Urinary bladder (tissue), 4 donors: ENCODE data around the gene RHOT2. TPM values are rescaled to one million over a fixed set of nuclear protein-coding genes. Genes with fewer than 3 reads are reported as not detected.
A peak's percentile ranks its signal among the peaks of the same experiment; 100 is the strongest.

ENCODE experiments used
- DNase-seq: peaks from one replicate; pipeline ENCODE4 v3.0.0-alpha.2; 2015; ENCODE audit errors: extremely low spot score
- H3K27ac ChIP-seq: one replicate; pipeline ENCODE4 v1.5.1; 2013; ENCODE audit warnings: low read depth, mild to moderate bottlenecking, moderate library complexity
- H3K36me3 ChIP-seq: one replicate; pipeline ENCODE4 v1.6.1; 2013; ENCODE audit warnings: mild to moderate bottlenecking, moderate library complexity; ENCODE audit not compliant: insufficient read depth
- H3K4me1 ChIP-seq: one replicate; pipeline ENCODE4 v1.6.1; 2013; ENCODE audit warnings: mild to moderate bottlenecking, moderate library complexity; ENCODE audit not compliant: insufficient read depth
- H3K4me3 ChIP-seq: one replicate; pipeline ENCODE4 v1.5.1; 2013; ENCODE audit warnings: low read depth, low read length
- WGBS: extraction: QIAGEN DNeasy Blood & Tissue Kit; methylation state at CpG from one replicate; pipeline ENCODE4 v1.1.7; 2013; 5-methylcytosine and 5-hydroxymethylcytosine counted together
- polyA plus RNA-seq: library from polyadenylated mRNA; stranded (reverse); fragments of 200-250 nt; gene quantifications from one replicate; pipeline ENCODE4 v1.2.3, GENCODE V29; 2013
- total RNA-seq: library from RNA; depleted of rRNA; stranded (reverse); fragments of >200 nt; gene quantifications from one replicate; pipeline ENCODE4 v1.2.3, GENCODE V29; 2014
- donor health status: healthy with polysubstance abuse.
- donor health status: healthy.

Gene RHOT2
- total and polyA plus RNA-seq, 2 donors: 26.0 to 103 TPM

DNA sequence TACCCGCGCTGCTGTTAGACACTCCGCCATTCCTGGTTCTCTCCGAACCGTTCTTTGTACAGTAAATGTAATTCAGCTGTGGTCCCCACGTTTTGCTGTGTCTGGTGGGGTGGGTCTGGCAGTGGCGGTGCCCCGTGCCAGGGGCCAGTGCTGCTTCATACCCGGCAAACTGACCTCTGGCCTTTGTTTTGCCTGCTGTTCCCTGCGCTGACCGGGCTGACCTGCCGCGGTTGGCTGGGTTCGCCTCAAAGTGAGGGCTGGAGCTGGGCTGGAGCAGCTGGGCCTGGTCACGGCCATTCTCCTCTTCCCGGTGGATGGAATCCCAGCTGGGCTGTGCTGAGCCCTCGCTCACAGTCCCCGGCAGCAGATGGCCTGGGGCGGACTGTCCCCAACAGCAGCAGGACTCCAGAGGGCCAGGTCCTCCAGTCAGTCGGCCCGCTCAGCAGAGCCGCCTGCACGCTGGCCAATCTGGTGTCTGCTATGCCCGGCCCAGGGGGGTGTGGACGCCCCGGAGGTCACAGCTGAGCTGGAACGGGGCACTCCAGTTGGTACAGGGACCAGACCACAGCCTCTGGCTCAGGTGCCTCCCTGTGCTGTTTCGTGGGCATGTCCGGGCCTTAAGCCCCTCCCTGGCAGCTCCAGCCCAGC lies 38.6 kb upstream of the RHOT2 start:
- WGBS: 63% methylated on average over 29 of the region's 29 CpGs
- no peak overlapping the region for H3K27ac ChIP-seq

DNA sequence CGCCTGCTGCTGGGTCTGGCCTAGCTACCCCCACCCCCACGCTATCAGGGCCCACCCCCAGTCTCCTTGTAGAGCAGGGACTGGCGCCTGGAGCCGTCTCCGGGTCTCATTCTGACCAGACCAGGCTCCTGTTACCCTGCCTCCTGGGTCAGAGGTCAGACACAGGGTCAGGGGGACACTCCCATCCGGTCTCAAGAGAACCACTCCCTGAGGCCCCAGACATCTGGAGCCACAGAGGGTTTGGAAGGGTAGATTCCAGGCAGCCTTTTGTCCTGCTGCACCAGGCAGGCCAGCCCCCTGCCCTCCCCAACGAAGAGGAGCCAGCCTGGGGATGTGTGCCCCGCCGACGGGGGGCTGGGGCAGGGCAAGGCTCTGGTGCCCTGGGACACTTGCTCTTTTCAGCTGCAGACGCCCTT lies 38.1 kb upstream of the RHOT2 start:
- peaks cover 1% of the 10 kb centered on the region for H3K36me3 ChIP-seq
- no peak overlapping the region for H3K27ac ChIP-seq
- H3K4me3 ChIP-seq: no peak overlapping the region
- no peak for DNase-seq
- H3K4me1 ChIP-seq: no peaks in the 10 kb centered on the region
- WGBS: 39% methylated on average over 11 of the region's 11 CpGs

More for the DNA sequence above, 38.6 kb upstream of the RHOT2 start:
- Histone ChIP-seq H3K36me3 (peaks cover 1% of the 10 kb centered on the region), H3K4me3 (no peak overlapping the region), H3K4me1 (no peaks in the 10 kb centered on the region)
- no peak for DNase-seq

DNA sequence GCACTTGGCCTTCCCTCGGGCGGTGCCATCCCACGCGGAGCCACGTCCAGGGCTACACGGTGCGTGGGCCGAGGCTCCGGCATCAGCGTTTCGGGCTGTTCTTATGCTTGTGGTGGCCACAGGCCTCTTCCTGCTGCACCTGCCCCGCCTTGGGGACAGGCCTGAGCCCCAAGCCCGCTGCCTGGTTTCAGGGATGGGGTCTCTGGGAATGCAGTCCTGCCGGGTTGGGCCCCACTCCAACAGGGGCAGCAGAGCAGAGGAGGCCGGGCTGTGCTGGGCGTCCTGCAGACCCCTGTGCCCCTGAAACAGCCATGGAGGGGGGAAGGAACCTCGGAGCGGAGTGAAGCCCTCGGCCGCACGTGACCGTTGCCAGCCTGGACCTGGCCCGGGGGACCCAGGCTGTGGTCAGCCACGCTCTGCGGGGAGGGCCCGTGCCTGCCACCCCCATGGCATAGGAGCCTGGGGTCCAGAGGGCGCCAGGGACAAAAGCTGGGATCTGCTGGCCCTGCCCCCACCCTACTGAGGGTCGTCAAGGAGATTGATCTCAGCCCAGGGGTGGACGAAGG lies 37.6 kb upstream of the RHOT2 start:
- no peaks in the 10 kb centered on the region for H3K4me1 ChIP-seq
- WGBS: 34% methylated on average over 29 of the region's 29 CpGs
- no peak overlapping the region for H3K4me3 ChIP-seq
- no peak overlapping the region for H3K27ac ChIP-seq
- DNase-seq: no peak
- peaks cover 1% of the 10 kb centered on the region for H3K36me3 ChIP-seq

DNA sequence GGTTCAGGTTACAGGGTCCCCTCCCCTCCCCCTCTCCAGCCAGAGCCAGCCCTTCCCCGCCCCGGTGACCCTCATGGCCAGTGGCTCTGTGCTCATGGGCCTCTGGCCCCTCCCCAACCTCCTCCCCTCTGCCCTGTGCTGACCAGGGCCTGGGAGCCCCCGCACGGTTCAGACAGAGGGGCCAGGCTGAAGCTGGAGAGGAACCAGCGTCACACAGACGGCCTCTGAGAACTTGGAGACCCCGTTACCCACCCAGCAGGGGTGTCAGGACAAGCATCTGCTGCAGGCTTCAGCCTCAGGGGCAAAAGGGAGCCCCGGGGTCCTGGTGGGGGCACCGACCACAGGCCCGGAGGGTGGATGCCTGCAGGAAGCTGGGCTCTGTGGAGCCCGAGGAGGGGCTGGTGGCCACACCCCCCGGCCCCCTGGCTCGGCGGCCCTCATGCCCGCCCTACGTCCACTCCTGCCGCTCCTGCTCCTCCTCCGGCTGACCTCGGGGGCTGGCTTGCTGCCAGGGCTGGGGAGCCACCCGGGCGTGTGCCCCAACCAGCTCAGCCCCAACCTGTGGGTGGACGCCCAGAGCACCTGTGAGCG lies 37.0 kb upstream of the RHOT2 start, which contains the start of gene WFIKKN1:
WFIKKN1 (plus strand) TSS at position 171 of the 591 bp plus-strand sequence; CDS start at position 440, 269 bp downstream.
- DNase-seq: no peak

DNA sequence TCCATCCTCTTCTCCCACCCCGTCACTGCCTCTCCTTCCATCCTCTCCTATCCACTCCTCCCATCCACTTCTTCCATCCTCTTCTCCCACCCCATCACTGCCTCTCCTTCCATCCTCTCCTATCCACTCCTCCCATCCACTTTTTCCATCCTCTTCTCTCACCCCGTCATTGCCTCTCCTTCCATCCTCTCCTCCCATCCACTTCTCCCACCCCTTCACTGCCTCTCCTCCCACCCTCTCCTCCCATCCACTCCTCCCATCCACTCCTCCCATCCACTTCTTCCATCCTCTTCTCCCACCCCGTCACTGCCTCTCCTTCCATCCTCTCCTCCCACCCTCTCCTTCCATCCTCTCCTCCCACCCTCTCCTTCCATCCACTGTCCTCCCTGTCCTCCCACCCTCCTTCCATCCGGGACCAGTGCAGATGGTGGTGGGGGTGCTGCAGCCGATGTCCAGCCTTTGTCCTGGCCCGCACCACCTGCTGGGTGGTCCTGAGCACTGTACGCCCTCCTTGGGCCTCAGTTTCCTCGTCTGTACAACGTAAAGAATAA lies 36.0 kb upstream of the RHOT2 start:
- Histone ChIP-seq H3K36me3 (peaks cover 1% of the 10 kb centered on the region), H3K4me1 (no peaks in the 10 kb centered on the region), H3K27ac (no peak overlapping the region), H3K4me3 (no peak overlapping the region)
- DNase-seq: no peak
- 51% methylated on average over 9 of the region's 9 CpGs for WGBS

More for the DNA sequence above, 37.0 kb upstream of the RHOT2 start, which contains the start of gene WFIKKN1:
- H3K4me1 ChIP-seq: no peaks in the 10 kb centered on the region
- 3% methylated on average over 23 of the region's 23 CpGs for WGBS
- H3K27ac ChIP-seq: no peak within 1 kb of the TSS
- H3K4me3 ChIP-seq: no peak within 1 kb of the TSS
- peaks cover 1% of the 10 kb centered on the region for H3K36me3 ChIP-seq

DNA sequence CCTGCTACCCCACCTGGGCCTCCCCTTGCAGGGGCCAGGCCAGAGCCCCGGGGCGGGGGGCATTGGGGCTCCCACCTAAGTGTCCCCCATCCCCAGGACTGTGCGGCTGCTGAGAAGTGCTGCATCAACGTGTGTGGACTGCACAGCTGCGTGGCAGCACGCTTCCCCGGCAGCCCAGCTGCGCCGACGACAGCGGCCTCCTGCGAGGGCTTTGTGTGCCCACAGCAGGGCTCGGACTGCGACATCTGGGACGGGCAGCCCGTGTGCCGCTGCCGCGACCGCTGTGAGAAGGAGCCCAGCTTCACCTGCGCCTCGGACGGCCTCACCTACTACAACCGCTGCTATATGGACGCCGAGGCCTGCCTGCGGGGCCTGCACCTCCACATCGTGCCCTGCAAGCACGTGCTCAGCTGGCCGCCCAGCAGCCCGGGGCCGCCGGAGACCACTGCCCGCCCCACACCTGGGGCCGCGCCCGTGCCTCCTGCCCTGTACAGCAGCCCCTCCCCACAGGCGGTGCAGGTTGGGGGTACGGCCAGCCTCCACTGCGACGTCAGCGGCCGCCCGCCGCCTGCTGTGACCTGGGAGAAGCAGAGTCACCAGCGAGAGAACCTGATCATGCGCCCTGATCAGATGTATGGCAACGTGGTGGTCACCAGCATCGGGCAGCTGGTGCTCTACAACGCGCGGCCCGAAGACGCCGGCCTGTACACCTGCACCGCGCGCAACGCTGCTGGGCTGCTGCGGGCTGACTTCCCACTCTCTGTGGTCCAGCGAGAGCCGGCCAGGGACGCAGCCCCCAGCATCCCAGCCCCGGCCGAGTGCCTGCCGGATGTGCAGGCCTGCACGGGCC lies 35.2 kb upstream of the RHOT2 start:
- H3K4me3 ChIP-seq: no peak overlapping the region
- WGBS: 94% methylated on average over 67 of the region's 67 CpGs

DNA sequence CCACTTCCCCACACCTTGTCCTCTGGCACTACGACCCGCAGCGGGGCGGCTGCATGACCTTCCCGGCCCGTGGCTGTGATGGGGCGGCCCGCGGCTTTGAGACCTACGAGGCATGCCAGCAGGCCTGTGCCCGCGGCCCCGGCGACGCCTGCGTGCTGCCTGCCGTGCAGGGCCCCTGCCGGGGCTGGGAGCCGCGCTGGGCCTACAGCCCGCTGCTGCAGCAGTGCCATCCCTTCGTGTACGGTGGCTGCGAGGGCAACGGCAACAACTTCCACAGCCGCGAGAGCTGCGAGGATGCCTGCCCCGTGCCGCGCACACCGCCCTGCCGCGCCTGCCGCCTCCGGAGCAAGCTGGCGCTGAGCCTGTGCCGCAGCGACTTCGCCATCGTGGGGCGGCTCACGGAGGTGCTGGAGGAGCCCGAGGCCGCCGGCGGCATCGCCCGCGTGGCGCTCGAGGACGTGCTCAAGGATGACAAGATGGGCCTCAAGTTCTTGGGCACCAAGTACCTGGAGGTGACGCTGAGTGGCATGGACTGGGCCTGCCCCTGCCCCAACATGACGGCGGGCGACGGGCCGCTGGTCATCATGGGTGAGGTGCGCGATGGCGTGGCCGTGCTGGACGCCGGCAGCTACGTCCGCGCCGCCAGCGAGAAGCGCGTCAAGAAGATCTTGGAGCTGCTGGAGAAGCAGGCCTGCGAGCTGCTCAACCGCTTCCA lies 34.4 kb upstream of the RHOT2 start:
- Histone ChIP-seq H3K36me3 (no peaks in the 10 kb centered on the region), H3K4me3 (no peak overlapping the region), H3K27ac (no peak overlapping the region), H3K4me1 (no peaks in the 10 kb centered on the region)
- WGBS: 97% methylated on average over 74 of the region's 74 CpGs
- no peak for DNase-seq

More for the DNA sequence above, 35.2 kb upstream of the RHOT2 start:
- H3K27ac ChIP-seq: no peak overlapping the region
- no peaks in the 10 kb centered on the region for H3K36me3 ChIP-seq
- H3K4me1 ChIP-seq: no peaks in the 10 kb centered on the region
- DNase-seq: no peak

DNA sequence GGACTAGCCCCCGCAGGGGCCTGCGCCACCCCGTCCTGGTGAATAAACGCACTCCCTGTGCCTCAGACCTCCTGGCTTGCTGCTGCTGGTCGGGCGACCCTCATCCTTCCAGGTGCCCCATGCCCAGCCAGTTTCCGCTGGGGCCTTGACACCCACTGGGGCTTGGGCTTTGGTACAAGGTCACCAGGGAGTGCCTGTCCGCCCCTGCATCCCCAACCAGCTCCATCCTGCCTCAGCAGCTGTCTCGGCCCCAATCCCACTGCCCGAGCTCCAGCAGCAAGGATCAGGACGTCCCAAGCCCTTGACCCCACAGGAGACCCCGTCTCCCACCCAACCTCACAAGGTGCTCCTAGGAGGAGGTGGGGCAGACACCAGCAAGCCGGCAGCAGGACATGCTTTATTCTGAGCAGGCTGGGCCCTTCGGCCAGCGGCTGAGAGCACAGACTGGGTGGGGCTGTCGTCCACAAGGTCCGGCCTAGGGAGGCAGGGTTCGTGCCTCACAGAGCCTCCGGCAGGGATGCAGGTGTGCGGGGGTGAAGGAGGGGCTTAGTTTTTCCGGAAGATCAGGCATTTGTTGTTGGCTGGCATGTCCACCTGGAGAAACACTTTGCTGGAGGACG lies 33.8 kb upstream of the RHOT2 start:
- Histone ChIP-seq H3K27ac (no peak overlapping the region), H3K4me3 (no peak overlapping the region), H3K36me3 (no peaks in the 10 kb centered on the region), H3K4me1 (no peaks in the 10 kb centered on the region)
- WGBS: 91% methylated on average over 22 of the region's 22 CpGs
- no peak for DNase-seq

DNA sequence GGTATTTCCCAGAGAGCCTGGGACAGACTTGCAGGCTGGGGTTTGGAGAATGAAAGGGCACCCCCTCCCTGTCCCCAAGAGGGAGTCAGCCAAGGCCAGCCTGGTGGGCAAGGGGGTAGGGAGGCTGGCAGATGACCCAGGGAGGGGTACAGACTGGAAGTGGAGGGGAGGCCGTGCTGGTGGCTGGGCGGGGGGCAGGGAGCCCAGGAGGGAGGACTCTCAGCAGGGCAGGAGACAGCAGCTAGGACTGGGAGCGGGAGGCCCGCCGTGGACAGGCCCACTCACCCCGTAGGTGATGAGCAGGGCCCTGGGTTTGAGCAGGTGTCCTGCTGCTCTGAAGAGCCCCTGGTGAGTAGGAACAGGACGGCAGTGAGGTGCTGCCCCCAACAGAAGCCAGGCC lies 32.9 kb upstream of the RHOT2 start:
- H3K27ac ChIP-seq: no peak overlapping the region
- no peak for DNase-seq
- H3K4me1 ChIP-seq: no peaks in the 10 kb centered on the region
- 79% methylated on average over 7 of the region's 7 CpGs for WGBS
- no peaks in the 10 kb centered on the region for H3K36me3 ChIP-seq
- no peak overlapping the region for H3K4me3 ChIP-seq

DNA sequence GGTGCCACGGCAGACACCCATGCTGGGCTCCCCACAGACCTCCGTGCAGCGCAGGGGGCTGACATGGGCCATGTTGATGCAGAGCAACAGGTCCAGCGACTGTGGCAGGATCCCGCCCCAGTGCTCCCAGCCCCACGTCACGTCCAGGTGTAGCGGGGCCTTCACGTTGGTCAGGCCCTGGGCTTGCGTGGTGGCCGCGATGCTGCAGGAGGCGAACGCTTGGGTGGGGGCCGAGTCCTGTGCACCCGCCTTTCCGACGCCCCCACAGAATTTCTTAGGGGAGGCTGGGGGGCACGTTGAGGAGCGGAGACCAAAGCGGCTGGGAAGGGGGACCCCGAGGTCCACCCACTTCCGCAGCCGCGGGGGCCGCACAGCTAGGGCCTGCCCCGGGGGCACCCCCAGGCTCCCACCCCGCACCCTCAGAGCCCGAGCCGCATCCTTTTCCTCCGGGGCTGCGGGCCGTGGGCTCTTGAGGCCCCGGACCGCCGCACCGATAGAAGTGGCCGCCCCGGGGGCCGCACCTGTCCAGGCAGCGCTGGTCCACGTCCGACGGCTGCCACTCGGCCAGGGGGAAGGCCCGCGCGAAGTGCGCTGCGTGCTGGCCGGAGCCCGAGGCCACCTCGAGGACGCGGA lies 32.2 kb upstream of the RHOT2 start:
- Histone ChIP-seq H3K4me3 (peak overlapping the region; percentile 89), H3K36me3 (no peaks in the 10 kb centered on the region), H3K27ac (peak overlapping the region; percentile 30), H3K4me1 (no peaks in the 10 kb centered on the region)
- WGBS: 4% methylated on average over 55 of the region's 55 CpGs
- DNase-seq: no peak

DNA sequence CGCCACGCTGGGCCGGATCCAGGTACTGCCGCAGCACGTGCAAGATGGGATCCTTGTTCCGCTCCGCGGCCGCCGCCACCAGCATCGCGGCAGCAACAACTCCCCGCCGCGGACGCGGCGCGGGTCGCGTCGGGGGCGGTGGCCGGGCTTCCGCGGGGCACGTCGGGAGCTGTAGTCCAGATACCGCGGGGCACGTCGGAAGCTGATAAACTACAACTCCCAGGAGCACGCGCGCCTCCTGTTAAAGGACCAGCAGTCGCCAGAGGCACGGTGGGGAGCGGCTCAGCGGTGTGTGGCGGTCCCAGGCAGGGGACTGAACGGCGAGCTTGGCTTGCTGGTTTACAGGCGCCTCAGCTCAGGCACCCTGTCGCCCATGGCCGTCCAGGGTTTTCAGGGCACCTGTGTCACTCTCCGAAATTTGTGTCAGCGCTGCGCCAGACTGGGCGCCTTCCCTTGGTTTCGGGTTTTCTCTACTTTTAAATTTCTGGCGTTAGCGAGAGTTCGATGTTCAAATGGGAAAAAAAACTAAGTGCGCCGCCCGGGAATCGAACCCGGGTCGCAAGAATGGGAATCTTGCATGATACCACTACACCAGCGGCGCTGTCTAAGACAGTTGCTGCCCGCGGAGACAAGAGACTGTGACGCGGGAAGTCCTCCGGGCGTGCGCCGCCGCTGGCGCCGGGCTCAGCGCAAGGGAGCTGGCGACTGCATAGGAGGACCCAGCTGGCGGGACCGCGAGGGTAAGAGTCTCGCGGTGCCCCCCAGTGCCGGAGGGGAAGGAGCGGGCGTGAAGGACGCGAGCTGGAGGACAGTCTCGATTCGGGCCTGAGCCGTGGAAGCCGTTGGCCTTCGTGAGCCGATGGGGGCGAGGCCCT lies 31.5 kb upstream of the RHOT2 start, which contains the start of gene METTL26:
METTL26 (minus strand) TSS at position 100 of the 875 bp plus-strand sequence; CDS start at position 85, 15 bp downstream.
- peak within 1 kb of the TSS; percentile 93 for H3K27ac ChIP-seq
- peak; percentile 83 for DNase-seq
- peaks cover 3% of the 10 kb centered on the region for H3K4me1 ChIP-seq
- H3K4me3 ChIP-seq: peak within 1 kb of the TSS; percentile 89
- H3K36me3 ChIP-seq: no peaks in the 10 kb centered on the region
- under 1% methylated on average over 91 of the region's 91 CpGs for WGBS
